Neuronal stem cell (in vitro differentiated cells): ENCODE results near the gene ZCCHC18.
"Not testable (repeated sequence)": the region's sequence is repeated elsewhere in the genome, so short reads cannot be mapped to it uniquely, and the experiment has no call there.

Experiments
- DNase-seq: peaks from one replicate; pipeline ENCODE4 v3.0.0-alpha.2; 2013; ENCODE audit warnings: low spot score
- H2AFZ ChIP-seq: one replicate; pipeline ENCODE4 v1.6.1; 2013; ENCODE audit warnings: mild to moderate bottlenecking, low read length, inconsistent platforms
- H2AK5ac ChIP-seq: 2 replicates; pipeline ENCODE4 v1.6.1; 2013; ENCODE audit warnings: low read depth, mild to moderate bottlenecking, inconsistent platforms, low read length, moderate library complexity, mixed read lengths
- H2BK120ac ChIP-seq: 2 replicates; pipeline ENCODE4 v1.6.1; 2013; ENCODE audit warnings: low read depth, mild to moderate bottlenecking, inconsistent platforms, low read length, moderate library complexity, mixed read lengths
- H2BK12ac ChIP-seq: one replicate; pipeline ENCODE4 v1.6.1; 2013; ENCODE audit warnings: low read length, inconsistent platforms
- H2BK15ac ChIP-seq: 2 replicates; pipeline ENCODE4 v1.6.1; 2013; ENCODE audit warnings: mild to moderate bottlenecking, low read length, inconsistent platforms, mixed read lengths
- H2BK5ac ChIP-seq: one replicate; pipeline ENCODE4 v1.6.1; 2013; ENCODE audit warnings: inconsistent platforms, mild to moderate bottlenecking, low read length, moderate library complexity
- H3K14ac ChIP-seq: one replicate; pipeline ENCODE4 v1.6.1; 2013; ENCODE audit warnings: low read length, inconsistent platforms
- H3K18ac ChIP-seq: 2 replicates; pipeline ENCODE4 v1.6.1; 2013; ENCODE audit warnings: low read length, inconsistent platforms
- H3K23ac ChIP-seq: 2 replicates; pipeline ENCODE4 v1.6.1; 2013; ENCODE audit warnings: low read depth, mild to moderate bottlenecking, mixed read lengths, low read length, inconsistent platforms; ENCODE audit not compliant: poor library complexity
- H3K27ac ChIP-seq: replicated peaks from 3 replicates; pipeline ENCODE4 v1.5.1; 2013; ENCODE audit warnings: low read length, inconsistent platforms
- H3K27me3 ChIP-seq, 3 experiments: 2 replicates each; pipeline ENCODE4 v1.6.1; 2013; ENCODE audit warnings: low read length in 3 of 3, mild to moderate bottlenecking in 2 of 3, inconsistent platforms in 1 of 3, low read depth in 1 of 3, mixed read lengths in 1 of 3, moderate library complexity in 1 of 3; ENCODE audit not compliant: control insufficient read depth in 3 of 3, insufficient read depth in 3 of 3
- H3K36me3 ChIP-seq, 2 donors: replicated peaks in 1 of 2; 2 replicates each; pipeline ENCODE4 v1.6.1; 2013; ENCODE audit warnings: low read length in 2 of 2; ENCODE audit not compliant: control insufficient read depth in 2 of 2, insufficient read depth in 2 of 2
- H3K4ac ChIP-seq: 2 replicates; pipeline ENCODE4 v1.6.1; 2013; ENCODE audit warnings: inconsistent platforms, mild to moderate bottlenecking, low read length, moderate library complexity
- H3K4me1 ChIP-seq, 2 donors: 1 replicate in 1 of 2; 2 replicates in 1 of 2; pipeline ENCODE4 v1.6.1; 2013; ENCODE audit warnings: low read length in 2 of 2, low read depth in 1 of 2; ENCODE audit not compliant: control insufficient read depth in 2 of 2, insufficient read depth in 1 of 2
- H3K4me2 ChIP-seq: one replicate; pipeline ENCODE4 v1.6.1; 2013; ENCODE audit warnings: mild to moderate bottlenecking, low read length, inconsistent platforms; ENCODE audit not compliant: insufficient read depth, poor library complexity, severe bottlenecking
- H3K4me3 ChIP-seq, 2 donors: 2 replicates each; pipeline ENCODE4 v1.5.1; 2013; ENCODE audit warnings: low read length in 2 of 2, mild to moderate bottlenecking in 2 of 2, inconsistent platforms in 1 of 2, moderate library complexity in 1 of 2
- H3K79me1 ChIP-seq: one replicate; pipeline ENCODE4 v1.6.1; 2013; ENCODE audit warnings: low read depth, mild to moderate bottlenecking, inconsistent platforms, low read length, moderate library complexity
- H3K9ac ChIP-seq: one replicate; pipeline ENCODE4 v1.6.1; 2013; ENCODE audit warnings: mild to moderate bottlenecking, low read depth, low read length, inconsistent platforms; ENCODE audit not compliant: poor library complexity
- H3K9me3 ChIP-seq, 2 donors: replicated peaks in 1 of 2; 2 replicates each; pipeline versions ENCODE3 to v1.6.1; 2013; ENCODE audit warnings: low read length in 2 of 2, mild to moderate bottlenecking in 2 of 2, inconsistent platforms in 1 of 2, low read depth in 1 of 2, mixed read lengths in 1 of 2, moderate library complexity in 1 of 2; ENCODE audit not compliant: control insufficient read depth in 2 of 2, insufficient read depth in 1 of 2
- H4K8ac ChIP-seq: one replicate; pipeline ENCODE4 v1.6.1; 2013; ENCODE audit warnings: low read depth, mild to moderate bottlenecking, inconsistent platforms, low read length, moderate library complexity
- H4K91ac ChIP-seq: one replicate; pipeline ENCODE4 v1.6.1; 2013; ENCODE audit warnings: low read length, low read depth, mild to moderate bottlenecking, inconsistent platforms; ENCODE audit not compliant: poor library complexity
- WGBS, 2 donors: extraction: QIAGEN DNeasy Blood & Tissue Kit; methylation state at CpG; one replicate each; pipeline ENCODE4 v1.1.7; 2013; ENCODE audit warnings: missing lambda C conversion rate in 2 of 2, mixed read lengths in 1 of 2; ENCODE audit not compliant: insufficient read length in 2 of 2, insufficient replicate concordance in 1 of 2; ENCODE audit errors: extremely low coverage in 2 of 2; 5-methylcytosine and 5-hydroxymethylcytosine counted together

ZCCHC18 gene

GRCh38 chrX:104108955-104109354 is 3.4 kb upstream of the ZCCHC18 start:
- no peak overlapping the region for H3K14ac ChIP-seq
- no peak for DNase-seq
- H2AK5ac ChIP-seq = no peak overlapping the region
- no peak overlapping the region for H3K23ac ChIP-seq
- H3K9ac ChIP-seq = no peak overlapping the region
- H2BK120ac ChIP-seq = no peak overlapping the region
- H4K8ac ChIP-seq = no peak overlapping the region
- H3K4me1 ChIP-seq = peaks cover 4 to 8% of the 10 kb centered on the region in 2 donors
- no CpG with 5 or more reads among the region's 1 CpG for WGBS, 2 donors
- no peaks in the 10 kb centered on the region for H3K9me3 ChIP-seq
- H3K27me3 ChIP-seq = no peaks in the 10 kb centered on the region
- H3K27ac ChIP-seq = no peak overlapping the region
- H3K18ac ChIP-seq = no peak overlapping the region
- H3K36me3 ChIP-seq = no peaks in the 10 kb centered on the region
- no peak overlapping the region for H3K4me3 ChIP-seq
- H2BK15ac ChIP-seq = no peak overlapping the region
- H2BK5ac ChIP-seq = no peak overlapping the region
- H3K4me2 ChIP-seq = no peak overlapping the region
- H3K4ac ChIP-seq = no peak overlapping the region
- no peak overlapping the region for H2BK12ac ChIP-seq
- H2AFZ ChIP-seq = no peak overlapping the region
- no peaks in the 10 kb centered on the region for H3K79me1 ChIP-seq
- no peak overlapping the region for H4K91ac ChIP-seq

GRCh38 chrX:104110491-104111240 is 1.7 kb upstream of the ZCCHC18 start:
- H3K14ac ChIP-seq, H3K79me1 ChIP-seq, H3K27me3 ChIP-seq, H4K8ac ChIP-seq, H3K9me3 ChIP-seq, H3K4me2 ChIP-seq, H2BK12ac ChIP-seq, H3K27ac ChIP-seq, H3K23ac ChIP-seq, H2BK15ac ChIP-seq, H4K91ac ChIP-seq, H2AFZ ChIP-seq, H3K9ac ChIP-seq, H2BK120ac ChIP-seq, H3K18ac ChIP-seq, H3K36me3 ChIP-seq, H3K4ac ChIP-seq, DNase-seq, H3K4me3 ChIP-seq, H2BK5ac ChIP-seq, H2AK5ac ChIP-seq: not testable (repeated sequence)
- WGBS, 2 donors = no CpG with 5 or more reads among the region's 6 CpGs
- peaks cover 6 to 11% of the 10 kb centered on the region in 2 donors for H3K4me1 ChIP-seq

GRCh38 chrX:104113222-104113965 is 1.1 kb downstream of the ZCCHC18 start:
- no peak overlapping the region for H3K14ac ChIP-seq
- no peak overlapping the region for H4K8ac ChIP-seq
- peak overlapping the region; percentile 81 for H3K27ac ChIP-seq
- no peaks in the 10 kb centered on the region for H3K9me3 ChIP-seq
- H2BK120ac ChIP-seq = no peak overlapping the region
- peak overlapping the region; percentile 65 to 92 for H3K4me3 ChIP-seq
- H2BK12ac ChIP-seq = no peak overlapping the region
- peak overlapping the region; percentile 64 for H3K18ac ChIP-seq
- H4K91ac ChIP-seq = no peak overlapping the region
- H3K4me2 ChIP-seq = peak overlapping the region; percentile 66
- H2AK5ac ChIP-seq = no peak overlapping the region
- DNase-seq = peak; percentile 37
- H3K23ac ChIP-seq = no peak overlapping the region
- H2AFZ ChIP-seq = peak overlapping the region; percentile 85
- no peaks in the 10 kb centered on the region for H3K79me1 ChIP-seq
- no peaks in the 10 kb centered on the region for H3K27me3 ChIP-seq
- peaks cover 6 to 16% of the 10 kb centered on the region in 2 donors for H3K4me1 ChIP-seq
- H2BK15ac ChIP-seq = no peak overlapping the region
- H3K9ac ChIP-seq = peak overlapping the region; percentile 60
- WGBS, 2 donors = no CpG with 5 or more reads among the region's 24 CpGs
- no peak overlapping the region for H2BK5ac ChIP-seq
- H3K4ac ChIP-seq = no peak overlapping the region
- H3K36me3 ChIP-seq = no peaks in the 10 kb centered on the region

GRCh38 chrX:104117759-104118158 is 5.4 kb downstream of the ZCCHC18 start:
- Histone ChIP-seq H2BK12ac (no peak overlapping the region), H3K4ac (no peak overlapping the region), H3K27me3 (no peaks in the 10 kb centered on the region), H3K4me1 (peaks cover 4 to 17% of the 10 kb centered on the region in 2 donors), H3K23ac (no peak overlapping the region), H2AK5ac (no peak overlapping the region), H4K8ac (no peak overlapping the region), H2BK15ac (no peak overlapping the region), H3K18ac (no peak overlapping the region), H3K9me3 (no peaks in the 10 kb centered on the region), H3K14ac (no peak overlapping the region), H4K91ac (no peak overlapping the region), H2BK5ac (no peak overlapping the region), H2AFZ (no peak overlapping the region), H2BK120ac (no peak overlapping the region), H3K79me1 (no peaks in the 10 kb centered on the region), H3K4me3 (no peak overlapping the region), H3K27ac (no peak overlapping the region), H3K36me3 (no peaks in the 10 kb centered on the region), H3K4me2 (no peak overlapping the region), H3K9ac (no peak overlapping the region)
- DNase-seq = no peak
